ENCODE data around the gene TEKTIP1.

DNA sequence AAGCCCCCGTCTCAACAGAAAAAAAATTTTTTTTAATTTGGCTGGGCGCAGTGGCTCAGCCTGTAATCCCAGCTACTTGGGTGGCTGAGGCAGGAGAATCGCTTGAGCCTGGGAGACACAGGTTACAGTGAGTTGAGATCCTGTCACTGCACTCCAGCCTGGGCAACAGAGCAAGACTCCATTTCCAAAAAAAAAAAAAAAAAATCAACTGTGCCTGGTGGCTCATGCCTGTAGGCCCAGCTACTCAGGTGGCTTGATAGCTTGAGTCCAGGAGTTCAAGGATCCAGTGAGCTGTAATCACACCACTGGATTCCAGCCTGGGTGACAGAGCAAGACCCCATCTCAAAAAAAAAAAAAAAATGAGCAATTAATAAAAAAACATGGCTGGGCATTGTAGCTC, 37.2 kb upstream of the TEKTIP1 start:
- TF ChIP-seq POLR2A (IDR thresholded peaks at IDR 0.05), result no peak
- TF ChIP-seq, protein P1, sequence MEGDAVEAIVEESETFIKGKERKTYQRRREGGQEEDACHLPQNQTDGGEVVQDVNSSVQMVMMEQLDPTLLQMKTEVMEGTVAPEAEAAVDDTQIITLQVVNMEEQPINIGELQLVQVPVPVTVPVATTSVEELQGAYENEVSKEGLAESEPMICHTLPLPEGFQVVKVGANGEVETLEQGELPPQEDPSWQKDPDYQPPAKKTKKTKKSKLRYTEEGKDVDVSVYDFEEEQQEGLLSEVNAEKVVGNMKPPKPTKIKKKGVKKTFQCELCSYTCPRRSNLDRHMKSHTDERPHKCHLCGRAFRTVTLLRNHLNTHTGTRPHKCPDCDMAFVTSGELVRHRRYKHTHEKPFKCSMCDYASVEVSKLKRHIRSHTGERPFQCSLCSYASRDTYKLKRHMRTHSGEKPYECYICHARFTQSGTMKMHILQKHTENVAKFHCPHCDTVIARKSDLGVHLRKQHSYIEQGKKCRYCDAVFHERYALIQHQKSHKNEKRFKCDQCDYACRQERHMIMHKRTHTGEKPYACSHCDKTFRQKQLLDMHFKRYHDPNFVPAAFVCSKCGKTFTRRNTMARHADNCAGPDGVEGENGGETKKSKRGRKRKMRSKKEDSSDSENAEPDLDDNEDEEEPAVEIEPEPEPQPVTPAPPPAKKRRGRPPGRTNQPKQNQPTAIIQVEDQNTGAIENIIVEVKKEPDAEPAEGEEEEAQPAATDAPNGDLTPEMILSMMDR (IDR thresholded peaks at IDR 0.05), result no peak
